MM.1S (cell line): Measurements from ENCODE around the gene SFXN5.

ENCODE experiments used
- DNase-seq: peaks from one replicate; pipeline ENCODE4 v3.0.0-alpha.2; 2015
- H2AFZ ChIP-seq: fragments of 300-600 bp; sonication (generic); 2 replicates; pipeline ENCODE4 v1.6.0; 2016; ENCODE audit warnings: antibody characterized with exemption, low read length
- H3F3A ChIP-seq: fragments of 300-600 bp; sonication (generic); 2 replicates; pipeline ENCODE4 v1.6.1; 2016; ENCODE audit warnings: mild to moderate bottlenecking, antibody characterized with exemption, low read length, moderate library complexity, mixed read lengths; ENCODE audit not compliant: insufficient read depth
- H3K27ac ChIP-seq: fragments of 300-600 bp; sonication (generic); 2 replicates; pipeline ENCODE4 v1.5.1; 2016; ENCODE audit warnings: mild to moderate bottlenecking, low read length
- H3K27me3 ChIP-seq: fragments of 300-600 bp; sonication (generic); replicated peaks from 2 replicates; pipeline ENCODE4 v1.6.0; 2016; ENCODE audit warnings: low read length; ENCODE audit not compliant: insufficient read depth
- H3K36me3 ChIP-seq: fragments of 300-600 bp; sonication (generic); replicated peaks from 2 replicates; pipeline ENCODE4 v1.6.1; 2016; ENCODE audit warnings: mild to moderate bottlenecking, low read length, mixed read lengths; ENCODE audit not compliant: insufficient read depth
- H3K4me1 ChIP-seq: fragments of 300-600 bp; sonication (generic); 2 replicates; pipeline ENCODE4 v1.6.1; 2016; ENCODE audit warnings: low read length, mixed read lengths
- H3K4me2 ChIP-seq: fragments of 300-600 bp; sonication (generic); 2 replicates; pipeline ENCODE4 v1.6.0; 2016; ENCODE audit warnings: low read depth, low read length
- H3K4me3 ChIP-seq: fragments of 300-600 bp; sonication (generic); 2 replicates; pipeline ENCODE4 v1.5.1; 2016; ENCODE audit warnings: low read length, mixed read lengths
- H3K79me2 ChIP-seq: fragments of 300-600 bp; sonication (generic); 2 replicates; pipeline ENCODE4 v1.6.1; 2016; ENCODE audit warnings: mixed run types, low read length, mixed read lengths
- H3K9ac ChIP-seq: fragments of 300-600 bp; sonication (generic); 2 replicates; pipeline ENCODE4 v1.6.1; 2016; ENCODE audit warnings: low read length, mixed read lengths
- H3K9me2 ChIP-seq: fragments of 300-600 bp; sonication (generic); replicated peaks from 2 replicates; pipeline ENCODE4 v1.6.1; 2016; ENCODE audit warnings: mild to moderate bottlenecking, low read length, mixed read lengths; ENCODE audit not compliant: insufficient read depth
- H3K9me3 ChIP-seq: fragments of 300-600 bp; sonication (generic); replicated peaks from 2 replicates; pipeline ENCODE4 v1.6.1; 2016; ENCODE audit warnings: mild to moderate bottlenecking, low read length, mixed read lengths; ENCODE audit not compliant: insufficient read depth
- H4K20me1 ChIP-seq: fragments of 300-600 bp; sonication (generic); 2 replicates; pipeline ENCODE4 v1.6.1; 2016; ENCODE audit warnings: mild to moderate bottlenecking, low read length, moderate library complexity, mixed read lengths; ENCODE audit not compliant: insufficient read depth
- CTCF ChIP-seq: fragments of 300-600 bp; sonication (generic); IDR thresholded peaks from 2 replicates; pipeline ENCODE4 v1.5.1; 2016; ENCODE audit warnings: antibody characterized with exemption, low read length, mixed read lengths
- EZH2 ChIP-seq: fragments of 300-600 bp; sonication (generic); optimal IDR thresholded peaks from 2 replicates; pipeline ENCODE3; 2017; ENCODE audit warnings: low read depth, mild to moderate bottlenecking, antibody characterized with exemption, low read length, mixed read lengths
- EZH2phosphoT487 ChIP-seq: fragments of 300-600 bp; sonication (generic); IDR thresholded peaks from 2 replicates; pipeline ENCODE4 v1.6.1; 2018; ENCODE audit warnings: antibody characterized with exemption, low read length

Gene SFXN5

DNA sequence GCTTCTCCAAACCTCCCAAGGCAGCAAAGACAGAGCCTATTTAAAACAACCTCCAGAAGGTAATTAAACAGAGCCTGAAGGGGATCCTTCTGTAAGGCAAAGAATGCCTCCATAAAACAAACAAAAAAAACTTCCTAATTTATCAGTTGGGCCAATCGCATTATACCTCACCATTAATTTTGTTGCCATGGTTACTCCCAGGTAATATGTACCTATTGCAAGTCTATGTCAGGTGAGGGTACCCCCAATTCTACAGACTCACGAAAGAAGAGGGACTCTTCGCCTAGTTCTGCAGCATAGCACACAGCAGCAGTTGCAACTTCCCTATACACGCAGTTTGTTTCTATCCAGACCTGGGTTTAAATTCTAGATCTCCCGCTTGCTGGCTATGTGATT lies 38.8 kb downstream of the SFXN5 start:
- Histone ChIP-seq H3K4me1 (no peaks in the 10 kb centered on the region), H3K27ac (no peak overlapping the region), H3K27me3 (no peaks in the 10 kb centered on the region), H3F3A (no peaks in the 10 kb centered on the region), H3K79me2 (no peaks in the 10 kb centered on the region), H3K9me3 (no peaks in the 10 kb centered on the region), H4K20me1 (no peaks in the 10 kb centered on the region), H2AFZ (no peak overlapping the region), H3K4me3 (no peak overlapping the region), H3K9ac (no peak overlapping the region), H3K4me2 (no peak overlapping the region), H3K9me2 (no peaks in the 10 kb centered on the region), H3K36me3 (no peaks in the 10 kb centered on the region)
- DNase-seq, result no peak
- TF ChIP-seq CTCF (no peak), EZH2phosphoT487 (no peak), EZH2 (no peak)

DNA sequence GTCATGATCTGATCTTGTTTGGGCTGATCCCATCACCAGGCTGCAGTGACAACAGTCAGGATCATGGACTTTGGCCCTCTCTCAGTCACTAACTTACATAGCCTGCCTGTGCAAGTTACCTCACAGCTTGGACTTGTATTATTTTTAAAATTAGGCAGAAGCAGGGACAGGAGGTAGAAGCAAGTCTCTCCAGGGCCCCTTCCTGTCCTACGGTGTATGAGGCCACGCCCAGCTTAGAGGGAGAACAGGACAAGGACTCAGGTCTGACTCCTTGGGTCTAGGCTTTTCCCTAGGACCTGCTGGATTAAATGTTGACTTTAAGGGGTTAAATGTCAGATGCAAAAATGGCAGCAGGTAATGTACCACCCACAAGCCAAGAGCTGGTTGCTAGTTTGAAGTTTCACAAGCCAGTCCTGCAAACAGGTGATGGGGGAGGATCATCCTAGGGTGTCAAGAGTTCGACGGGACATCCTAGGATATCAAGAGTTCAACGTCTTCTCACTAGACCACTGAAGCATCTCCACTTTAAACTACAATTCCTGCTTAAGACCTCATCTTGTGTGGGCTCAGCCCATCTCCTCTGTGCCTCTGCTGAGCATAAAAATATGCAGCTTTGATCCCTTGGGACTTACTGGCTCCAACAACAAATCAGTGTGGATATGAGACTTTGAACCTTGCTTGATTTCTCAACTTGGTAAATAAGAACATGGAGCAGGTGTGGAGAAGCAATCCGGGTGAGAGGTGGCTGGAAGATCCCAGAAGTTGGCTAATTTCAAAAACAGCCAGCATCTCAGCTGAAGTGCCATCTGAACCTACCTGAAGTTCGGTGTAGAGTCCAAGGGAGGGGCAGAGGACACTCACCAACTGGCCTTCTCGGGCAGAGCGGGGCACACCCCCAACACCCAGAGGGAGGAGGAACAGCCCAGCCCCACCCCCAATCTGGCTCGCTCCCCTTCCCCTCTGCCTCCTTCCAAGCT lies 39.5 kb downstream of the SFXN5 start:
- Histone ChIP-seq H3K36me3 (no peaks in the 10 kb centered on the region), H3K9ac (no peak overlapping the region), H3K27me3 (no peaks in the 10 kb centered on the region), H3K4me3 (no peak overlapping the region), H4K20me1 (no peaks in the 10 kb centered on the region), H3K4me2 (no peak overlapping the region), H3K4me1 (no peaks in the 10 kb centered on the region), H3K9me2 (no peaks in the 10 kb centered on the region), H3F3A (no peaks in the 10 kb centered on the region), H3K27ac (no peak overlapping the region), H2AFZ (no peak overlapping the region), H3K9me3 (no peaks in the 10 kb centered on the region), H3K79me2 (no peaks in the 10 kb centered on the region)
- TF ChIP-seq EZH2phosphoT487 (no peak), EZH2 (no peak), CTCF (no peak)
- DNase-seq, result no peak

DNA sequence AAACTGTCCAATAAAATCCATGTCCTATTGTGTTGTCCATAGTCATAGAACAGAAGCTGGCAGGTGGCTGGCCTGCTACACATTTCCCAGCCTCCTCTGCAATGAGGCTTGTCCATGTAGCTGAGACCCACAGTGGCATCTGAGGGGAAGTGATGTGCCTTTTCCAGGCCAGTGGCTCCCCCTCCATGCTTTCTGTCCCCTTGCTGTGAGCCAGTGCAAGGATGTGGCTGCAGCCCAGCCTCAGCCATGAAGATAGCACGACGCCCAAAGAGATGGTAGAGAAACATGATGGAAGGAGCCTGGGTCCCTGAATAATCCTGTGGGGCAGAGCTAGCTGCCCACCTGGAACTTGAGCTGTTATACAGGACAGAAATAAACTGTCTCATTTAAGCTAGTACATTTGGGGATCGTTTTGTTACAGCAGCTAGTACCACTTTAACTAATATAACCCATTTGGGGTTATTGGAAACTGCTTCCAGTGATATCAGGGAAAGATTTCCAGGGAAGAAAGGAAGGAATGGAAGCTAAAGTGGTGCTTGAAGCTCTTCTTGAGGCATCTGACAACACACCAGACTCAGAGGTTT lies 40.3 kb downstream of the SFXN5 start:
- Histone ChIP-seq H3K9me3 (no peaks in the 10 kb centered on the region), H3F3A (no peaks in the 10 kb centered on the region), H3K27me3 (no peaks in the 10 kb centered on the region), H3K79me2 (no peaks in the 10 kb centered on the region), H3K9me2 (no peaks in the 10 kb centered on the region), H3K4me3 (no peak overlapping the region), H3K9ac (no peak overlapping the region), H3K4me1 (no peaks in the 10 kb centered on the region), H3K27ac (no peak overlapping the region), H2AFZ (no peak overlapping the region), H4K20me1 (no peaks in the 10 kb centered on the region), H3K4me2 (no peak overlapping the region), H3K36me3 (no peaks in the 10 kb centered on the region)
- no peak for DNase-seq
- no peak for TF ChIP-seq CTCF
- no peak for TF ChIP-seq EZH2
- no peak for TF ChIP-seq EZH2phosphoT487
